ENCODE results near the gene TRPC4AP.

DNA sequence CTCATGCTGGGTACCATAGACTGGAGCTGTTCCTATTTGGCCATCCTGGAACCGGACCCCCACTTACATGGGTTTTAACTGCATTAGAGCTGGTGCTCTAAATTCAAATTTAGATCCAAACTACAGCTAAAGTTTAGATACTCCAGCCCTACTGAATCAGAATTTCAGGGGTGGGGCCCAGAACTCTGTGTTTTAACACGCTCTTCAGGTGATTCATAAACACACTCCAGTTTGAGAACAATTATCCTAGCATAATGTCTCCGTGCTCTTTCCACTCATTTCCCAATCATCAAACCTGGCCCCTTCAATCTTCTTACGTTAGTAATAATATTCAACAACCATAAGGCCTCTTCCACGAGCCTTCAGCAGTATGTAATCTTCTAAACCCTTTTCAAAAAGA is 15.3 kb downstream of the TRPC4AP start:
- TF ChIP-seq, protein P1, sequence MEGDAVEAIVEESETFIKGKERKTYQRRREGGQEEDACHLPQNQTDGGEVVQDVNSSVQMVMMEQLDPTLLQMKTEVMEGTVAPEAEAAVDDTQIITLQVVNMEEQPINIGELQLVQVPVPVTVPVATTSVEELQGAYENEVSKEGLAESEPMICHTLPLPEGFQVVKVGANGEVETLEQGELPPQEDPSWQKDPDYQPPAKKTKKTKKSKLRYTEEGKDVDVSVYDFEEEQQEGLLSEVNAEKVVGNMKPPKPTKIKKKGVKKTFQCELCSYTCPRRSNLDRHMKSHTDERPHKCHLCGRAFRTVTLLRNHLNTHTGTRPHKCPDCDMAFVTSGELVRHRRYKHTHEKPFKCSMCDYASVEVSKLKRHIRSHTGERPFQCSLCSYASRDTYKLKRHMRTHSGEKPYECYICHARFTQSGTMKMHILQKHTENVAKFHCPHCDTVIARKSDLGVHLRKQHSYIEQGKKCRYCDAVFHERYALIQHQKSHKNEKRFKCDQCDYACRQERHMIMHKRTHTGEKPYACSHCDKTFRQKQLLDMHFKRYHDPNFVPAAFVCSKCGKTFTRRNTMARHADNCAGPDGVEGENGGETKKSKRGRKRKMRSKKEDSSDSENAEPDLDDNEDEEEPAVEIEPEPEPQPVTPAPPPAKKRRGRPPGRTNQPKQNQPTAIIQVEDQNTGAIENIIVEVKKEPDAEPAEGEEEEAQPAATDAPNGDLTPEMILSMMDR (IDR thresholded peaks at IDR 0.05): no peak
- no peak for TF ChIP-seq POLR2A (IDR thresholded peaks at IDR 0.05)
